ENCODE results near the gene TAX1BP1.

Gene TAX1BP1

DNA sequence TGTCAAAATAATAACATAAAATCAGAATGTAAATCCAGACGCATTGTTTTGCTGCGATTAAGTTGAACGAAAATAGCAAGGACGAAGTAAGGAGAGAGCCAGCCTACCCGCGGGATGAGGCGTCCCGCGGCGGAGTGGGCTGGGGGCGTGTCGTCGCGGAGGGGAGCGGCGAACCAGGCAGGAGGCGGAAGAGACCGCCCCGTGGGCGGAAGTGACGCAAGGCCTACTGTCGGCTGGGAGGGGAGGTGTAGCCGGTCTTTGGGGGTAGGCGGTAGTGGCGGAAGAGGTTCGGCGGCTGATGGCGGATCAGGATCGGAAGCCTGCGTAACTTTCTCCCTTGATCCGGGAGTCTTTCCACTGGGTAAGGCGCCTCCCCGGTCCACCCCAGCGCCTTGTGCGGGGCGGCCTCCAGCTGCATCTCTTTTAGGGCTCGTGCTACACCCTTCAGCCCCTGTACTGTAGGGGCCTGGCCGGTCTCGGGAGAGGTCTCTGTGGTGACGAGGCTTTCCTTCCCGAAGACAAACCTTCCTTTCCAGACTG, at the start of gene TAX1BP1:
TAX1BP1 (plus strand) TSS at position 254 of the 540 bp plus-strand sequence. CDS start 8,363 bp downstream, outside the sequence.
- Histone ChIP-seq H3K36me3 (ENCODE audit: control insufficient read depth in 1 of 2, insufficient read depth in 2 of 2, low read length in 2 of 2) (peaks cover 0 to 5% of the 10 kb centered on the region in 2 donors), H3K9me3 (ENCODE audit: control insufficient read depth in 1 of 2, low read length in 2 of 2) (no peaks in the 10 kb centered on the region), H3K27ac (ENCODE audit: low read length) (peak within 1 kb of the TSS; percentile 99), H3K4me1 (ENCODE audit: control insufficient read depth in 1 of 2, insufficient read depth in 2 of 2, low read length in 2 of 2) (peaks cover 8 to 23% of the 10 kb centered on the region in 2 donors), H3K4me3 (ENCODE audit: low read depth in 1 of 2, low read length in 2 of 2) (peak within 1 kb of the TSS; percentile 86 to 99), H3K27me3 (ENCODE audit: low read depth, low read length) (no peaks in the 10 kb centered on the region)

DNA sequence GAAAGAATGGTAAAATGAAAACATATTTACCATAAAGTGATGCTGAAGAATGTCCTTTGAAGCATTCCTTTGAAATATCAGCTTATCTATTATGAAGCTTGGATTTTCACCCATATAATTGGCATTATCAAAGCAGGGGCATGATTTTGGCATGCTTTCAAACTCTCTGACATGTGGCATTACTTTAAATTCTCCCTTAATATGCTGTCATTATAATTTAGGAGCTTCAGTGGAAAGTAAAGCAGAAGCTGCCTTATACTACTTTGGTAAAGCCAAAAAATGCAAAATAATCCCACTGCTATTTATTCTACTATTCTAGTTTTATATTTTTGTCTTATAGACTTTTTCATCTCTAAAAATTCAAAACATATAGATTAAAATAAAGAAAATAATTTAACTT, 49.3 kb upstream of the TAX1BP1 start:
- Histone ChIP-seq H3K4me3 (ENCODE audit: low read depth in 1 of 2, low read length in 2 of 2) (no peak overlapping the region), H3K27ac (ENCODE audit: low read length) (no peak overlapping the region), H3K36me3 (ENCODE audit: control insufficient read depth in 1 of 2, insufficient read depth in 2 of 2, low read length in 2 of 2) (no peaks in the 10 kb centered on the region), H3K4me1 (ENCODE audit: control insufficient read depth in 1 of 2, insufficient read depth in 2 of 2, low read length in 2 of 2) (no peaks in the 10 kb centered on the region), H3K9me3 (ENCODE audit: control insufficient read depth in 1 of 2, low read length in 2 of 2) (peaks cover 0 to 3% of the 10 kb centered on the region in 2 donors), H3K27me3 (ENCODE audit: low read depth, low read length) (no peaks in the 10 kb centered on the region)

DNA sequence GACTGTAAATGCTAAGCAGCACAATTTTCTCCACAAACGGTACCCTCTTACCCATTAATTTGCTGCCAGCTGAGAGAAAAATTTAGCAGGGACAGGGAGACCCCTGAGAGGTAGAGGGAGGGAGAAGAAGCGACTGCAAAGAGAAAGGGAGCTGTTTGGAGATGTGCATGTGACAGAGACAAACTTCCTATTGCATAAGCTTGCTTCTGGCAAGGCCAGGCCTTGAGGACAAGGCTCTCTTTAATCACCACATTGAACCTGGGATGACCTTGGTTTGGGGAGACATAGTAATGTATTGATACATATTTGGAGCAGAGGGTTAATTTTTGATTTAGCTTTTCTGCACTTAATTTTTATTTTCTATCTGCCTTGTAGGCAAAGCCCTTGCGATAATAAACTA, 46.2 kb upstream of the TAX1BP1 start:
- H3K4me1 ChIP-seq (ENCODE audit: control insufficient read depth in 1 of 2, insufficient read depth in 2 of 2, low read length in 2 of 2), result peaks cover 0 to 5% of the 10 kb centered on the region in 2 donors
- H3K27me3 ChIP-seq (ENCODE audit: low read depth, low read length), result no peaks in the 10 kb centered on the region
- no peaks in the 10 kb centered on the region for H3K9me3 ChIP-seq (ENCODE audit: control insufficient read depth in 1 of 2, low read length in 2 of 2)
- no peak overlapping the region for H3K27ac ChIP-seq (ENCODE audit: low read length)
- no peak overlapping the region for H3K4me3 ChIP-seq (ENCODE audit: low read depth in 1 of 2, low read length in 2 of 2)
- no peaks in the 10 kb centered on the region for H3K36me3 ChIP-seq (ENCODE audit: control insufficient read depth in 1 of 2, insufficient read depth in 2 of 2, low read length in 2 of 2)

DNA sequence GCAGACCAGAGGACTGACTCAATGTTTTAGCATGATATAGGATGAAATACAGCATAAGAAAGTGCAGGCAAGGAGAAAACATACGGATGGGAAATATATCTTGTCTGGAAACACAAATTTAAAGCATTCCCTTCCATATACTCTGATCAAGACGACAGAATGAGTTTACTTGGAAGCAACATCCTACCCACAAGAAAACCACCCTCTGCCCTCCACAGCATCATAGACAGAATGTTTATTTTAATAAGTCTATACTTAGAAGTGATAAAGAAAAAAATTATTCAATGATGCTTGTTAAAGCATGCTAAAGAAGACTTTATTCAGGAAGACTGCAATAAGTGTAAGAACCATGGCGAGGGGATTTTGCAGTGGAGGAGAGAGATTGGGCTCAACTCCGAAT, 44.9 kb upstream of the TAX1BP1 start:
- Histone ChIP-seq H3K27me3 (ENCODE audit: low read depth, low read length) (no peaks in the 10 kb centered on the region), H3K9me3 (ENCODE audit: control insufficient read depth in 1 of 2, low read length in 2 of 2) (no peaks in the 10 kb centered on the region), H3K4me3 (ENCODE audit: low read depth in 1 of 2, low read length in 2 of 2) (no peak overlapping the region), H3K27ac (ENCODE audit: low read length) (no peak overlapping the region), H3K36me3 (ENCODE audit: control insufficient read depth in 1 of 2, insufficient read depth in 2 of 2, low read length in 2 of 2) (no peaks in the 10 kb centered on the region), H3K4me1 (ENCODE audit: control insufficient read depth in 1 of 2, insufficient read depth in 2 of 2, low read length in 2 of 2) (peaks cover 0 to 5% of the 10 kb centered on the region in 2 donors)

DNA sequence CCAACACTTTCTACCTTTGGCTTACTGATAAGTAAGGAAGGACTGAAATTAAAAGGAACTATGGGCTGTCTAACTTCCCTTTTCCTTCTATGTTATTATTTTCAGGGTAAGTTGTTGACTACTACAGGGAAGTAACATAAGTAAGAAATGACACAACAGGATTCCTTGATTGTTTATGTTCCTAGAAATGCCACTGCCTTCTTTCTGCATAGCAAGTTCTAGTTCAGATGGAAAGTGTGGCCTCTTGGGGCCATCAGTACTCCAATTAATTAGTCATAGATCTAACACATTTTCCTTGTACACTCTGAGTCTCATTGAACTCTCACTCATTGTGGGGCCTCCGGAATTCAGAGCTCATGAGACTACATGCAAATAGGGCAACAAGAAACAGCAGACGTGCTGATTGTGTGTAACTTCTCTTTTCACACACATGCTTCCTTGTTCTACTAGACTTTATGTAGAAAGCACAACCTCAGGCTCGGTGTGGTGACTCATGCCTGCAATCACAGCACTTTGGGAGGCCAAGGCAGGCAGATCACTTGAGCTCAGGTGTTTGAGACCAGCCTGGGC, 42.0 kb upstream of the TAX1BP1 start:
- Histone ChIP-seq H3K4me3 (ENCODE audit: low read depth in 1 of 2, low read length in 2 of 2) (no peak overlapping the region), H3K9me3 (ENCODE audit: control insufficient read depth in 1 of 2, low read length in 2 of 2) (no peaks in the 10 kb centered on the region), H3K4me1 (ENCODE audit: control insufficient read depth in 1 of 2, insufficient read depth in 2 of 2, low read length in 2 of 2) (peaks cover 0 to 5% of the 10 kb centered on the region in 2 donors), H3K27me3 (ENCODE audit: low read depth, low read length) (no peaks in the 10 kb centered on the region), H3K27ac (ENCODE audit: low read length) (peak overlapping the region; percentile 81), H3K36me3 (ENCODE audit: control insufficient read depth in 1 of 2, insufficient read depth in 2 of 2, low read length in 2 of 2) (no peaks in the 10 kb centered on the region)

DNA sequence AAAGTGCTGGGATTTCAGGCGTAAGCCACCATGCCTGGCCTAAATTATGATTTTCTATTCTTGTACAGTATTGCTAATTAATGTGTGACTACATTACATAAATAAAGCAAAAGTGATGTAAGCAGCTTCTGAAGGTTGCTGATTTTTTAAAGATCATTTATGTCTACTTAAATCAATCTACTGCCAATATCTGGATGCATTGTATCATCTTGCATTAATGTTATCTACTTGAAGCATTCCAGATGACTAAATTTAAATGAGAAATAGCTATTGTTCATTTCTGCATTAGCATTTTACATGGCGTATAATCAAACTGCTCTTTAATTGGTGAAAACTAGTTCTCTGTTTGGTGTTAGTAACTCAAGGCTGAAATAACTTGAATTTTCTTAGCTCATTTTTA, 40.2 kb upstream of the TAX1BP1 start:
- H3K4me3 ChIP-seq (ENCODE audit: low read depth in 1 of 2, low read length in 2 of 2), result no peak overlapping the region
- no peak overlapping the region for H3K27ac ChIP-seq (ENCODE audit: low read length)
- no peaks in the 10 kb centered on the region for H3K9me3 ChIP-seq (ENCODE audit: control insufficient read depth in 1 of 2, low read length in 2 of 2)
- H3K27me3 ChIP-seq (ENCODE audit: low read depth, low read length), result no peaks in the 10 kb centered on the region
- peaks cover 0 to 5% of the 10 kb centered on the region in 2 donors for H3K4me1 ChIP-seq (ENCODE audit: control insufficient read depth in 1 of 2, insufficient read depth in 2 of 2, low read length in 2 of 2)
- no peaks in the 10 kb centered on the region for H3K36me3 ChIP-seq (ENCODE audit: control insufficient read depth in 1 of 2, insufficient read depth in 2 of 2, low read length in 2 of 2)

DNA sequence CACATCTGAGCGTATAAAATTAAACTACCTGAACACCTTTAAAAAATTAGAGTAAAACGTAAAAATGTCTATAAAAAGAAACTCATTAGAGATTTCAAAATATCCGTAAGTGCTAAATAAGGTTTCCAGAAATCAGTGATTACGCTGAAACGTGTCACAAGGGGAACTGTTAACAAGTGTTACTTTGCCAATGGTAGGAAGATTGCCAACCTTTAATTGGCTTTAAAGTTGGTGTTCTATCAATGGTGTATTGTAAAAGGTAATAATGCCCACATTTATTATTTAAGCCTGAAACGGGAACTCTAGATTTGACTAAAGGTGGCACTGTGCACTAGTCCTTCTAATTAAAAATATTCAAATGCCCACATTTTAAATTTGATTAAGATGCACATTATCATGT, 39.5 kb upstream of the TAX1BP1 start:
- Histone ChIP-seq H3K4me1 (ENCODE audit: control insufficient read depth in 1 of 2, insufficient read depth in 2 of 2, low read length in 2 of 2) (peaks cover 0 to 5% of the 10 kb centered on the region in 2 donors), H3K9me3 (ENCODE audit: control insufficient read depth in 1 of 2, low read length in 2 of 2) (no peaks in the 10 kb centered on the region), H3K27me3 (ENCODE audit: low read depth, low read length) (no peaks in the 10 kb centered on the region), H3K4me3 (ENCODE audit: low read depth in 1 of 2, low read length in 2 of 2) (no peak overlapping the region), H3K36me3 (ENCODE audit: control insufficient read depth in 1 of 2, insufficient read depth in 2 of 2, low read length in 2 of 2) (no peaks in the 10 kb centered on the region), H3K27ac (ENCODE audit: low read length) (no peak overlapping the region)

DNA sequence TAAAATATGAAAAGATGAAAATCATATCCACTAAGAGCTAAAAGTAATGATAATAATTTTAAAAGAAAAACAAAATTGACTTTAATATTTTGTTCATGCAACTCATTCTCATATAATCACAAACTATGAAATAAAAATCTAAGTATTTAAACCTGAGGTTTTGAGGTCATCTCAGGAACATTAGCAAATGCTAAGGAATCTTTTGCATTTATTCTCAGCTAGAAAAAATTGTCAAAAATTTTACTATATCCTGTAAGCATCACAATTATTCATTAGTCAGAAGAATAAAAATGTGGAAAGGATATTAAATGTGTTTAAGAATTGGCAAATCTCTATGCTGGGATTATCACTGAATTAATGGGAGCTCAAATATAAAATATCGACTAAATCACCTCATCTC, 36.8 kb upstream of the TAX1BP1 start:
- H3K9me3 ChIP-seq (ENCODE audit: control insufficient read depth in 1 of 2, low read length in 2 of 2), result no peaks in the 10 kb centered on the region
- no peak overlapping the region for H3K27ac ChIP-seq (ENCODE audit: low read length)
- no peak overlapping the region for H3K4me3 ChIP-seq (ENCODE audit: low read depth in 1 of 2, low read length in 2 of 2)
- H3K4me1 ChIP-seq (ENCODE audit: control insufficient read depth in 1 of 2, insufficient read depth in 2 of 2, low read length in 2 of 2), result no peaks in the 10 kb centered on the region
- no peaks in the 10 kb centered on the region for H3K36me3 ChIP-seq (ENCODE audit: control insufficient read depth in 1 of 2, insufficient read depth in 2 of 2, low read length in 2 of 2)
- no peaks in the 10 kb centered on the region for H3K27me3 ChIP-seq (ENCODE audit: low read depth, low read length)

DNA sequence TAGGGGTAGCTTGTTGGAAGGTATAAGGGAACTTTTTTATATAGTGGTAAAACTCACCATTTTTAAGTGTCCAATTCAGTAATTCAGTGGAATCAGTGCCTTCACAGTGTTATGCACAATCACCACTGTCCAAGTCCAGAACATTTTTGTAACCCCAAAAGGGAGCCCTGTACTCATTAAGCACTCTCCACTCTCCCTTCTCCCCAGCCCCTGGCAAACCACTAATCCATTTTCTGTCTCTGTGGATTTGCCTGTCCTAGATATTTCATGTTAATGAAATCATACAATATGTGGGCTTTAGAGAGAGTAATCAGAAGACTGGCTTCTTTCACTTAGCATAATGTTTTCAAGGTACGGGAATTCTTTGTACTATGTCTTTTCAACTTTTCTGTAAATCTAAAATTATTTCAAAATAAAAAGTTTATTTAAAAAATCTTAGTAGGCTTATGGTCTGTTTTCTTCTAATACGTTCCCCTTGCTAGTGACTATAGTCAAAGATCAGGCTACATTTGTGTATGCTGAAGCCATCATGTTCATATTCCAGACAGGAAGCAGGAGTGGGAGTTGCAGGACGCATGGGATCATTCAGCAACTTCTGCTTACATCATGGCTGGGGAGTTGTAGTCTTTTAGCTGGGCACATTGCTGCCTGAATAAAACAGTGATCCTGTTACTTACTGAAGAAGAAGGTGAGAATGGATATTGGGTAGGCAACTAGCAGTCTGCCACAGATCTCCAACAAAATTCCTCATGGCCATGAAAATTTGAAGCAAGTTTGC, 35.4 kb upstream of the TAX1BP1 start:
- Histone ChIP-seq H3K27me3 (ENCODE audit: low read depth, low read length) (no peaks in the 10 kb centered on the region), H3K4me3 (ENCODE audit: low read depth in 1 of 2, low read length in 2 of 2) (no peak overlapping the region), H3K9me3 (ENCODE audit: control insufficient read depth in 1 of 2, low read length in 2 of 2) (no peaks in the 10 kb centered on the region), H3K4me1 (ENCODE audit: control insufficient read depth in 1 of 2, insufficient read depth in 2 of 2, low read length in 2 of 2) (no peaks in the 10 kb centered on the region), H3K36me3 (ENCODE audit: control insufficient read depth in 1 of 2, insufficient read depth in 2 of 2, low read length in 2 of 2) (no peaks in the 10 kb centered on the region), H3K27ac (ENCODE audit: low read length) (no peak overlapping the region)

DNA sequence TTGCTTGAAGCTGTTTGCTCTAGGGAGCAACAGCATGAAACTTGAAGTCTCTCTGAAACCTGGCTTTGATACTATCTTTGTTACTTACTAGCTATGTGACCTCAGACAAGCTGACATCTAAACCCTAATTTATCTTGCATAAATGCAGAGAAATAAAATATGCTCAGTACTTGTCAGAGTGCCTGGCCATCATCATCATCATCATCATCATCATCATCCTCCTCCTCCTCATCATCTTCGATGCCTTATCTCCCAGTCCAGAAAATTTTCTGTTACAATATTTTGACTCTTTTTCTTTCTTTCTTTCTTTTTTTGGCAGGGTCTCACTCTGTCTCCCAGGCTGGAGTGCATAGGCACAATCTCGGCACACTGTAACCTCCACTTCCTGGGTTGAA, 34.8 kb upstream of the TAX1BP1 start:
- Histone ChIP-seq H3K9me3 (ENCODE audit: control insufficient read depth in 1 of 2, low read length in 2 of 2) (no peaks in the 10 kb centered on the region), H3K27me3 (ENCODE audit: low read depth, low read length) (no peaks in the 10 kb centered on the region), H3K4me1 (ENCODE audit: control insufficient read depth in 1 of 2, insufficient read depth in 2 of 2, low read length in 2 of 2) (no peaks in the 10 kb centered on the region), H3K36me3 (ENCODE audit: control insufficient read depth in 1 of 2, insufficient read depth in 2 of 2, low read length in 2 of 2) (no peaks in the 10 kb centered on the region), H3K4me3 (ENCODE audit: low read depth in 1 of 2, low read length in 2 of 2) (no peak overlapping the region), H3K27ac (ENCODE audit: low read length) (no peak overlapping the region)

DNA sequence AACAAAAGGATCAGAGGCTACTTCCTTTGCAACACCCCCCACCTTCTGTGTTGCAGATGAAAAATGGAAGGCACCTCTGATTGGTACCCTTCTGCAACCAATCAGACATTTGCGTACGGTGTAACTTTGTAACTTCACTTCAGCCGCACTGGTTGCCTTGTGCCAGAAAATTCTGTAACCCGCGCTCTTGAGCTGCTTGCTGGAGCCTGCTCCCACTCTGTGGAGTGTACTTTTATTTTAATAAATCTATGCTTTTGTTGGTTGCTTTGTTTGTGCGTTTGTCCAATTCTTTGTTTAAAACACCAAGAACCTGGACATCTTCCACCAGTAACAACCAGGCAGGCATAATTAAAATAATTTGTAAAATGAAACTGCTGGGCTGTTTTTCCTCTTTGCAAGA, 31.5 kb upstream of the TAX1BP1 start:
- Histone ChIP-seq H3K27me3 (ENCODE audit: low read depth, low read length) (no peaks in the 10 kb centered on the region), H3K36me3 (ENCODE audit: control insufficient read depth in 1 of 2, insufficient read depth in 2 of 2, low read length in 2 of 2) (no peaks in the 10 kb centered on the region), H3K4me3 (ENCODE audit: low read depth in 1 of 2, low read length in 2 of 2) (no peak overlapping the region), H3K27ac (ENCODE audit: low read length) (no peak overlapping the region), H3K4me1 (ENCODE audit: control insufficient read depth in 1 of 2, insufficient read depth in 2 of 2, low read length in 2 of 2) (no peaks in the 10 kb centered on the region), H3K9me3 (ENCODE audit: control insufficient read depth in 1 of 2, low read length in 2 of 2) (no peaks in the 10 kb centered on the region)

Measured in muscle layer of duodenum (tissue), 2 donors.